MG63 (cell line): Measurements from ENCODE around the gene TCEAL1. TPM values are rescaled to one million over a fixed set of nuclear protein-coding genes. Genes with fewer than 3 reads are reported as not detected.
"Not testable (repeated sequence)": the region's sequence is repeated elsewhere in the genome, so short reads cannot be mapped to it uniquely, and the experiment has no call there.

ENCODE experiments used
- DNase-seq: peaks from one replicate; pipeline ENCODE4 v3.0.0-alpha.2; 2020
- H3K27me3 ChIP-seq: fragments of 250-450 bp; sonication (Bioruptor Pico); 2 replicates; pipeline ENCODE4 v1.5.1; 2020; ENCODE audit warnings: mild to moderate bottlenecking, moderate library complexity
- H3K36me3 ChIP-seq: fragments of 250-450 bp; sonication (Bioruptor Pico); 2 replicates; pipeline ENCODE4 v1.5.1; 2020; ENCODE audit warnings: mild to moderate bottlenecking, moderate library complexity
- H3K4me3 ChIP-seq: fragments of 250-450 bp; sonication (Bioruptor Pico); 2 replicates; pipeline ENCODE4 v1.5.1; 2020; ENCODE audit warnings: mild to moderate bottlenecking, moderate library complexity
- H3K9me3 ChIP-seq: fragments of 250-450 bp; sonication (Bioruptor Pico); 2 replicates; pipeline ENCODE4 v1.5.1; 2020; ENCODE audit warnings: mild to moderate bottlenecking, moderate library complexity
- total RNA-seq: library from RNA; depleted of rRNA; stranded (reverse); fragments of >200 nt; shearing (Covaris generic); gene quantifications from 2 replicates; pipeline ENCODE4 v1.2.3, GENCODE V29; 2014; ENCODE audit warnings: low replicate concordance; rRNA removed

TCEAL1 gene, protein sequence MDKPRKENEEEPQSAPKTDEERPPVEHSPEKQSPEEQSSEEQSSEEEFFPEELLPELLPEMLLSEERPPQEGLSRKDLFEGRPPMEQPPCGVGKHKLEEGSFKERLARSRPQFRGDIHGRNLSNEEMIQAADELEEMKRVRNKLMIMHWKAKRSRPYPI
- total RNA-seq, result 25.0 and 63.8 TPM in 2 replicates

DNA sequence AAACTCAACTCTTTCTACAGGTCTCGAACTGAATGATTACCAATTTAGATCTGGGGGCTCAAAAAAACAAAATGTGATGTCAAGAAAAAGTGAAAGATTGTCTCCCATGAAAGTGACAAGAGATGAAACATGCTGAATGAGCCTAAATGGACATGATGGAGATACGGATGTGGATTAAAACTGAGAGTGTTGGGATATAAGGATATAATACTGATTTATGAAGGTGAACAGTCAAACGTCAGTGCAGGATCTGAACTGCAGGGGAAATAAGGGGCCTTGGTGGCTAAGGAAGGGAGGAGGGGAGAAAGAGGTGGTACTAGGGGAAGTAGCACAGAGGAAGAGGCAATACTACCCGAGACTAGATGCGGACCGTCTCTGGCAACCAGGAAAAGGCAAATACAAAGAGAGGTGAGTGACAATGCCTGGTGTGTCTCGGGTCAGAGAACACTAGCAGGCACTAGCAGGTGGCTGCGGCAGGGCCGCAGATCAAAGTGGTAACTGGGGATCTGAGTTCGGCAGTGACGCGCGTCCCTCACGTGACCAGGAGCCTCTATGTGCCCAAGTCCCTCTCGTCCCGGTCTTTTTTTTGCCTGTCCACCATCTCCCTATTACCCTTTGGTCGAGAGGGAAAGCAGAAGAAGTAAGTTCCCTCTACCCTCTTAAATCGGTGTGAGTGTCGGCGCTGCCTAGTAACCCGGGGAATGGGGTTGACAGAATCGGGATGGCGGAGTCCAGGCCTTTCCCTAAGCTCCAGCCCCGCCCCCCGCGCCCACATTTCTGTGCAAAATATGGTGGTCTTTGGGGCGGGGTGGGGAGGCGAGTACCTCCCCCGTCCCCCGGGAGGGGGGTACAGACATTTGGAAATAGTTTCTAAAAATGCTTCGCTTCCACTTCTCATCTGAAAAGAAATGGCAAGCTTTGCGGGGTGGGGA lies at the start of gene TCEAL1:
Gene TCEAL1 (plus strand): TSS at position 590 of the 932 bp plus-strand sequence. CDS start 942 bp downstream, outside the sequence.
- no peaks in the 10 kb centered on the region for H3K27me3 ChIP-seq
- DNase-seq, result peak; percentile 44
- peak within 1 kb of the TSS; percentile 63 for H3K4me3 ChIP-seq
- H3K36me3 ChIP-seq, result peaks cover 3% of the 10 kb centered on the region
- H3K9me3 ChIP-seq, result no peaks in the 10 kb centered on the region

DNA sequence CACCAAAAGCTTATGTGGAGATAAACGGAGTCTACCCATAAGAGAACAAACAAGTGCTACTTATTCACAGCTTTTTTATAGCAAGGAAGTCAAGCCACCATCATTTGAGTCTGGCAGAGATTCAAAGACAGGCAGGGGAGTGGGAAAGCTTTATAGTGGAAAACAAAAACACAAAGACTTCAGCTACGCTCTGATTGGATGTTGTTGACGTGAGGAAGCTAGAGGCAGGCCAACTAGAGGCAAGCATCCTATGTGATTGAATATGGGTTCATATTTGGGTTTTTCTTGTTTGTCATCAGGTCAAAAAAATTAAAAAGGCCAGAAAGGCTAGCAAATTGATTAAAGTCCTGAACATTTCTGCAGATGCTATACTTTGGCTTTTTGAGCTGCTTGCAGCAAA lies 44.2 kb upstream of the TCEAL1 start:
- H3K36me3 ChIP-seq, result peaks cover 11% of the 10 kb centered on the region
- DNase-seq, result no peak
- H3K27me3 ChIP-seq, result no peaks in the 10 kb centered on the region
- H3K4me3 ChIP-seq, result peak overlapping the region; percentile 64
- no peaks in the 10 kb centered on the region for H3K9me3 ChIP-seq

DNA sequence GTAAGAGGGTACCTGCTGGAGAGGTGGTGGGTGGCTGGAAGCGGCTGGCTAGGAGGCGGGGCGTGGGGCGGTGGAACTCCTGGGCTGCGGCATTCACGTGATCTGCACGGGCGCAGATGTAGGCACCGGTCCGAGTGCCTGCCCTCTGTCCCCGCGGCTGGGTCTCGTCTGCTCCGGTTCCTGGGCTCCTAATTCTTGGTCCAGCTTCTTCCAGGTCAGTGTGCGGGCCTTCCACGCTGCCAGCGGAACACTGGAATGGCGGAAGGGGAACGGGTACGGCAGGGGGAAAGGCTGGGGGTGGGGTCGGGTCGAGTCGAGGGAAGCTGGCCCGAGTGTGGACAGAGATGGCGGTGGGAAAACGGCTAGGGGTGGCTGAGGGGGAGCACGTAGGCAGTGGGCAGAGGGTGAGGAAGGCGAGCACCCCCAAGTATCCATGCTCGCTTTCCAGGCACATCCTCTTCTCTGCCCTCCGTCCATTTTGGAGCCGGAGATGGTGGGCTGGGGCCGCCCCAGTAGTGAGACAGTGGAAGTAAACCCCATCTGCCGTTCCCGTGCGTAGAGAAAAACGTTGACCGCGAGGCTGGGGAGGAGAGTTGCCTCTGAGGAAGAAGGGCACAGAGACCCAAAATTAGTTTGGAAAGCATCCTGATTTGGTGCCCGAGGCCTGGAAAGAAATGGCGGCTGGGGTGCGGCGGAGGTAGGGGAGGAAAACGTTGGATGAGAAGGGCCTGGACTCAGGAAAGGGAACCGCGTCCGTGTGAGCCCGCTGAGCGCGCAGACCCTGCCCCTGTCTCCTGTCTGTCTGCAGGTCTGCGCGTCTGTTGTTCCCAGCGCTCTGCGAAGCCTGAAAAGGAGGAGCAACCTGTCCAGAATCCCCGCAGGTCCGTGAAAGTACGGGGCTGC lies 43.1 kb upstream of the TCEAL1 start, which contains the start of gene TCEAL4:
Gene TCEAL4 (plus strand): TSS at position 105 of the 903 bp plus-strand sequence. CDS start 1,161 bp downstream, outside the sequence.
- H3K27me3 ChIP-seq, result no peaks in the 10 kb centered on the region
- H3K4me3 ChIP-seq, result peak within 1 kb of the TSS; percentile 64
- H3K36me3 ChIP-seq, result peaks cover 11% of the 10 kb centered on the region
- DNase-seq, result peak; percentile 63
- H3K9me3 ChIP-seq, result no peaks in the 10 kb centered on the region

DNA sequence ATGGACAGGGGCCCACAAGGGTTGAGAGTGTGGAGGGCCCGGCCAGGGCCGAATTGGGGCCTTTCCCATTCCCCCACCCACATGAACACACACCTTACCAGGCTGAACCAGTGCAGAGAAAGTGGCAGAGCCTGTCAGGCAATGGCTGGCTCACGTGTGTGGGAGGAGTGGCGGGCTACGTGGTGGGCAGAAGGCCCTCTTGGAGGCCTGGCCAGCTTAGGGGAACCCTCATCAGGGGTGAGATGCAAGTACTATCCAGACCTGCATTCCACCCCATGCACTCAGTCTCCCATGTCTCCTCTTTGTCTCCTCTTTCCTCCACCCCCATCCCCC lies 42.5 kb upstream of the TCEAL1 start:
- DNase-seq, result no peak
- no peaks in the 10 kb centered on the region for H3K27me3 ChIP-seq
- peak overlapping the region; percentile 64 for H3K4me3 ChIP-seq

DNA sequence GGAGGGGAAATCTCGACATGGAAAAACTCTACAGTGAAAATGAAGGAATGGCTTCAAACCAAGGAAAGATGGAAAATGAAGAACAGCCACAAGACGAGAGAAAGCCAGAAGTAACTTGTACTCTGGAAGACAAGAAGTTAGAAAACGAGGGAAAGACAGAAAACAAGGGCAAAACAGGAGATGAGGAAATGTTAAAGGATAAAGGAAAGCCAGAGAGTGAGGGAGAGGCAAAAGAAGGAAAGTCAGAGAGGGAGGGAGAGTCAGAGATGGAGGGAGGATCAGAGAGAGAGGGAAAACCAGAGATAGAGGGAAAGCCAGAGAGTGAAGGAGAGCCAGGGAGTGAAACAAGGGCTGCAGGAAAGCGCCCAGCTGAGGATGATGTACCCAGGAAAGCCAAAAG lies 42.1 kb upstream of the TCEAL1 start:
- Histone ChIP-seq H3K36me3 (peaks cover 11% of the 10 kb centered on the region), H3K9me3 (no peaks in the 10 kb centered on the region), H3K27me3 (no peaks in the 10 kb centered on the region), H3K4me3 (peak overlapping the region; percentile 64)
- DNase-seq, result no peak

More for the DNA sequence above, 42.5 kb upstream of the TCEAL1 start:
- Histone ChIP-seq H3K36me3 (peaks cover 11% of the 10 kb centered on the region), H3K9me3 (no peaks in the 10 kb centered on the region)

DNA sequence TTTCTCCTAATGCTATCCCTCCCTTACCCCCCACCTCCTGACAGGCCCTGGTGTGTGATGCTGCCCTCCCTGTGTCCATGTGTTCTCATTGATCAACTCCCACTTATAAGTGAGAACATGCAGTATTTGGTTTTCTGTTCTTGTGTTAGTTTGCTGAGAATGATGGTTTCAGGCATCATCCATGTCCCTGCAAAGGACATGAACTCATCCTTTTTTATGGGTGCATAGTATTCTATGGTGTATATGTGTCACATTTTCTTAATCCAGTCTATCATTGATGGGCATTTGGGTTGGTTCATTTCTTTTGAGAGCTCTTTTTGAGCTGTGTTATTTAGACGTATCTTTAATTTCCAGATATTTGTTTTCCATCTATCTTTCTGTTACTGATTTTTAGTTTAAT lies 36.5 kb upstream of the TCEAL1 start:
- H3K36me3 ChIP-seq, DNase-seq, H3K4me3 ChIP-seq, H3K9me3 ChIP-seq, H3K27me3 ChIP-seq: not testable (repeated sequence)

DNA sequence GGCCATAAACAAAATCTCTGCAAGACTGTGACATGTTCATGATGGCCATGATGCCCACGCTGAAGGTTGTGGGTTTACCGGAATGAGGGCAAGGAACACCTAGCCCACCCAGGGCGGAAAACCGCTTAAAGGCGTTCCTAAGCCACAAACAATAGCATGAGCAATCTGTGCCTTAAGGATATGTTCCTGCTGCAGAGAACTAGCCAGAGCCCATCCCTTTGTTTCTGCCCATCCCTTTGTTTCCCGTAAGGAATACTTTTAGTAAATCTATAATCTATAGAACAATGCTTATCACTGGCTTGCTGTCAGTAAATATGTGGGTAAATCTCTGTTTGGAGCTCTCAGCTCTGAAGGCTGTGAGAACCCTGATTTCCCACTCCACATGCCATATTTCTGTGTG lies 33.6 kb upstream of the TCEAL1 start:
- DNase-seq, H3K27me3 ChIP-seq: not testable (repeated sequence)

DNA sequence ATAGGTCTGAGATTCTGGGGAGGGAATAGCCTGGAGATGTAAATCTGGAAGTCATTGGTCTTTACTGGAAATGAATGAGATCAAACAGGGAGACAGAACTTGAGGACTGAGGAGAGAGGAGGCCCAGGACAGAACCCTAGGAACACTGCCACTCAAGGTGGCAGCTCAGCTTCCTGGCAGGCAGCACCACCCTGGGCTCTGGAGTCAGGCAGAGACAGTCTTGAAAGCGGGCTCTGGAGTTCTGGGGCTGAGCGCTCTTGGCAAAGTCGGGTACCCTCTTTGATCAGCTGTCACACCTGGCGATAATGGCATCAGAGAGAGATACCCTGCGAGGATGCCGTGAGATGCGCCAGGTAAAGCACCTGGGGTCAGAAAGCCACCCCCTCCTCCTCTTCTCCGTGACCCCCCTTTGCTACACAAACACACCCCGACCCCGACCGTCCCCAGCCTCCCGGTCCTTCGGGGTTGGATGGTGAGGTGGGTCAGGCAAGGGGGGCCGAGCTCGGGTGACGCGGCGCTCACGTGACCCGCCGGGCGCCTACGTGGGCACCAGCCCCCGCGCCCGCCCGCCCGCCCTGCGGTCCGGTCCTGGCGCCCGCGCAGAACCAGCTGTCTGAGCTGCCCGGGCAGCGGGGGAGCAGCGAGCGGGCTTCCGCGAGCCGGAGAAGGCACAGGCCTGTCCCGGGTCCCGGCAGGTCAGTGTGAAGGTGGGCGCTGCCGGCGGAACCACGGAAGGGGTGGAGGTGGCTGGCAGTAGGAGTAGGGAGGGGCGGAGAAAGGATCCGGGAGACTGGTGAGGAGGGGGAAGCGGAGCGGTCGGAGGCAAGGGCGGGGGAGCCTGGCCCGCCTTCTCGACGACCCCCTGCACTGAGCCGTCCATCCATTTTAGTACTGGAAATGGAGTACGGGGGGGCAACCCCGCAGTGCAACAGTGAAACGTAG lies 21.1 kb upstream of the TCEAL1 start, which contains the start of gene TCEAL3:
Gene TCEAL3 (plus strand): TSS at position 600 of the 942 bp plus-strand sequence. CDS start 1,102 bp downstream, outside the sequence.
- no peaks in the 10 kb centered on the region for H3K9me3 ChIP-seq
- DNase-seq, result peak; percentile 54
- H3K4me3 ChIP-seq, result peak within 1 kb of the TSS; percentile 51
- H3K27me3 ChIP-seq, result no peaks in the 10 kb centered on the region
- no peaks in the 10 kb centered on the region for H3K36me3 ChIP-seq

More for the DNA sequence above, 33.6 kb upstream of the TCEAL1 start:
- not testable (repeated sequence) for H3K9me3 ChIP-seq, H3K4me3 ChIP-seq, H3K36me3 ChIP-seq

DNA sequence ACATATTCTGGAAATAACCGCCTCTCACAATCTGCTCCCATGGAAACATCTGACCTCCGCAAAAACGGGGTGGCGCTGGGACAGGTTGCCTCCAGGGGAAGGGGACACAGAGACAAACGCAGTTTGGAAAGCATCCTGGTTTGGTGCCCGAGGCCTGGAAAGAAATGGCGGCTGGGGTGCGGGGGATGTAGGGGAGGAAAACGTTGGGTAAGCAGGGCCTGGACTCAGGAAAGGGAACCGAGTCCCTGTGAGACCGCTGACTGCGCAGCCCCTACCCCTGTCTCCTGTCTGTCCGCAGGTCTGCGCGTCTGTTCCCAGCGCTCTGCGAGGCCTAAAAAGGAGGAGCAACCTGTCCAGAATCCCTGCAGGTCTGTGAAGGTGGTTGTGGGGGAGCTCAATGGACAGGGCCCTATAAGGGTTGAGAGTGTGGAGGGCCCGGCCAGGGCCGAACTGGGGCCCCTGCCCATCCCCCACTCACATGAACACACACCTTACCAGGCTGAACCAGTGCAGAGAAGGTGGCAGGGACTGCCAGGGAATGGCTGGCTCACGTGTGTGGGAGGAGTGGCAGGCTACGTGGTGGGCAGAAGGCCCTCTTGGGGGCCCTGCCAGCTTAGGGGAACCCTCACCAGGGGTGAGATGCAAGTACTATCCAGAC lies 20.3 kb upstream of the TCEAL1 start:
- H3K9me3 ChIP-seq, result no peaks in the 10 kb centered on the region
- DNase-seq, result no peak
- no peaks in the 10 kb centered on the region for H3K36me3 ChIP-seq
- H3K4me3 ChIP-seq, result peak overlapping the region; percentile 51
- H3K27me3 ChIP-seq, result no peaks in the 10 kb centered on the region

DNA sequence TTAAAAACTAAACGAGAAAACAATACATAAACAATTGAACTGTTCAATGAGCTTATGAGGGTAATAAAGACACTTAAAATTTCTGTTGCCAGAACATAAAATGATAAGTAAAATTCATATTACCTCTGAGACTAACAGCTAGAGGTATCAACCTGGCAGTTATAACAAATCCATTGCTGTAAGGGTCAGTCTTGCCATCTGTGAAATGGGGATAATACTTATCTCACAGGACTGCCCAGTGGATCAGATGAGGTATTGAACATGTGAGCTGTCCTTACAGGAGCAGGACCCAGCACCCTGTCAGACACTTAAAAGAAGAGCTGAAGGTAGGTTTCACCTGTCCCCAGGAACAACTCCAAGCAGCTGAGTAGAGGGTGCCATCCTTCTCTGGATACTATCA lies 18.5 kb upstream of the TCEAL1 start:
- Histone ChIP-seq H3K27me3 (no peaks in the 10 kb centered on the region), H3K36me3 (no peaks in the 10 kb centered on the region; the same call in 1 of the 2 replicates), H3K4me3 (no peak overlapping the region), H3K9me3 (no peaks in the 10 kb centered on the region)
- no peak for DNase-seq

DNA sequence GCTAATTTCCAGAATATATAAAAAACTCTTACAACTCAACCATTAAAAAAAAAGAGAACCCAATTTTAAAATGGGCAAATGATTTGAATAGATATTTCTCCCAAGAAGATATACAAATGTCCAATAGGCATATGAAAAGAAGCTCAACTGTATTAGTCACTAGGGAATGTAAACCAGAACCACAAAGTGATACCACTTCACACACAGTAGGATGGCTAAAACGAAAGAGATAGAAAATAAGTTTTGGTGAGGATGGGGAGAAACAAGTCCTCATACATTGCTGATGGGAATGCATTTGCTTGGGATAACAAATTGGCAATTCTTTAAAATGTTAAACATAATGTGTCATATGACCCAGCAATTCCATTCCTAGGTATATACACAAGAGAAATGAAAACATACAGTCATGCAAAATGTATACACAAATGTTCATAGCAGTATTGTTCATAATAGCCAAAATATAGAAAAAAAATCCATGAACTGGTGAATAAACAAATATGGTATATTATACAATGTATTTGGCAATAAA lies 15.3 kb upstream of the TCEAL1 start:
- DNase-seq, result no peak
- Histone ChIP-seq H3K4me3 (no peak overlapping the region), H3K27me3 (no peaks in the 10 kb centered on the region), H3K36me3 (no peaks in the 10 kb centered on the region; the same call in none of the 2 replicates), H3K9me3 (no peaks in the 10 kb centered on the region)

DNA sequence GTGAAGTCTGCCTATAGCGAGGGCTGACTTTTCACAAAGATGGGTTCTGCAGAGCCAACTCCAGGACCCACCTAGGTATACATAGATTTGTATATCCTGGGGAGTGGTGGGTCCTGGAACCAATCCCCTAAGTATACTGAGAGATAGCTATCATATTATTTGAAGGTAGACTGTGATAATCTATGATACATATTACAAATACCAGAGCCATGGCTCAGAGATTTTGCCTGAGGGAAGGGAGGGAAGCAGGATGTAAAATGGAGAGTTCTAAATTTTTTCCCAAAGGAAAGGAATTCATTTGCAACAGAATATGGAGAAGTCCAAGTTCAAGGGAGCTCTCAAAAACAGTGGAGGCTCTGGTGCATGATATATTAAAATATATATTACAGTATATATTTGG lies 13.8 kb upstream of the TCEAL1 start:
- Histone ChIP-seq H3K36me3 (no peaks in the 10 kb centered on the region; the same call in none of the 2 replicates), H3K4me3 (no peak overlapping the region), H3K9me3 (peaks cover 2% of the 10 kb centered on the region; the same call in 1 of the 2 replicates), H3K27me3 (no peaks in the 10 kb centered on the region)
- no peak for DNase-seq

DNA sequence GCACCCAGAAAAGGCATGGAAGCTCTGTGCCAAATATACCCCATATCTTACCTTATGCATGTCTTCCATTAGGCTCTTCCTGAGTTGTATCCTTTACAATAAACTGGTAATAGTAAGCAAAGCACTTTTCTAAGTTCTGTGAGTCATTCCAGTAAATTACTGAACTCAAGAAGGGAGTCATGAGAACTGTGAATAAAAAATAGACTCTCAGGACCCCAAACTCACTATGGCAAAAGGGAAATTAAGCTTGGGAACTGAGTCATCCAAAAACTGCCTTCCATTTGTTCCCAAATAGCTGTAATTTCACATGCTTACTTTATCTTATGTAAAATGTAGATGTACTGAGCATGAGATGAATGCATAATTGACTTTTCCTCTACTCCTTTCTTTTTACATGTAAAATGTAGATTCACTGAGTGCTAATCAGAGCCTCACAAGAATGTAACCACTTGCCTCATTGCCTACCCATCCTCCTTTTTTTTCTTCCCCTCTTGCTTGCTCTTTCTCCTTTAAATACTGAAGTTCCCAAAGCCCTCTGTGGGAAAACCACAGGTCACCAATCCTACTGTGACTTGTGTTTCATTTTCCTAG lies 12.9 kb upstream of the TCEAL1 start:
- H3K36me3 ChIP-seq, result no peaks in the 10 kb centered on the region; the same call in none of the 2 replicates
- H3K27me3 ChIP-seq, result no peaks in the 10 kb centered on the region
- DNase-seq, result no peak
- H3K9me3 ChIP-seq, result peaks cover 2% of the 10 kb centered on the region; the same call in 1 of the 2 replicates
- H3K4me3 ChIP-seq, result no peak overlapping the region

DNA sequence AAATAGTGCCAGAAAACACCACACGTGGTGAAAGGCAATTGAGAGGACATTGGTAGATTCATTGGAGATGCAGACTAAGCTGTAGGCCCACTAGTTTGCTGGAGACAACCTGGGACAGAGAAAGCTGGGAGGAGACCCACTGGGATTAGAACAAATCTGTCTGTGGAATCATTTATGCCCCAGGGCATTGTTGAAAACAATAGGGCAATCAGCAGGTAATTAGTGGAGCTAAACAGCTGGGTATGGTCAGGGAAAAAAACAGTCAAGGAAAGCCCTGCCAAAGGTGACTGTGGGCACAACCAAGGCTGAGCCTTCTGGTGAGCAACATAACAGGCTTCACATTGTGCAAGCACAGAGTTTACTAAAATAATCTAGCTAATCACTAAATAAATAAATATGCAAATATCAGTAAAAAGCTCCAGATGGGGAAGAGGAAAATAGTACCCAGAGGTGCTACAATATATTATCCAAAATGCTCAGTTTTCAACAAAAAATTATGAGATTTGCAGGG lies 12.0 kb upstream of the TCEAL1 start:
- Histone ChIP-seq H3K27me3 (no peaks in the 10 kb centered on the region), H3K36me3 (no peaks in the 10 kb centered on the region; the same call in none of the 2 replicates), H3K4me3 (no peak overlapping the region), H3K9me3 (peaks cover 2% of the 10 kb centered on the region; the same call in 1 of the 2 replicates)
- no peak for DNase-seq
